ENCODE results near the gene FANCI. TPM values are rescaled to one million over a fixed set of nuclear protein-coding genes. Genes with fewer than 3 reads are reported as not detected.

The FANCI gene
- total and polyA plus RNA-seq, 2 of the 13 experiments (the other 11 are each of a cell fraction or from before 2014, with no cell fraction given), result 15.7 to 68.8 TPM

- TF ChIP-seq STAG1 (CRISPR knock-in tag; IDR thresholded peaks at IDR 0.05) (peak; percentile 88), THRA (CRISPR knock-in tag; IDR thresholded peaks at IDR 0.05; ENCODE audit: borderline replicate concordance) (peak; percentile 38; the same call in 1 of the 2 replicates), CTCF (CRISPR knock-in tag; IDR thresholded peaks at IDR 0.05) (peak; percentile 94), HNF1B (CRISPR knock-in tag; IDR thresholded peaks at IDR 0.05) (0 out of 2 replicates have a peak, but pooled peaks have one; percentile 35), ZNF501 (CRISPR knock-in tag; IDR thresholded peaks at IDR 0.05) (peak; percentile 71), MED8 (CRISPR knock-in tag; IDR thresholded peaks at IDR 0.05; ENCODE audit: insufficient replicate concordance) (no peak)
These were observed 36.9 kb upstream of the FANCI start (continued) for GRCh38 chr15:89206908-89207331.

- H3K4me3 ChIP-seq (replicated peaks in 1 of 3; ENCODE audit: insufficient read depth in 1 of 3, low read depth in 2 of 3, low read length in 3 of 3), result no peak overlapping the region
- no peak overlapping the region for H2AFZ ChIP-seq (ENCODE audit: low read length)
- BruUV-seq (replicated peaks), result no TSS peak
- ATAC-seq (no peak), DNase-seq (ENCODE audit: low spot score) (no peak), FAIRE-seq (no peak)
- no peak overlapping the region for H3K27ac ChIP-seq (ENCODE audit: extremely low read length, insufficient read depth, low read length)
- no peaks in the 10 kb centered on the region for H3K36me3 ChIP-seq (replicated peaks in 1 of 2; ENCODE audit: control insufficient read depth in 1 of 2, insufficient read depth in 2 of 2, low read length in 2 of 2)
- no peaks in the 10 kb centered on the region for H3K27me3 ChIP-seq (ENCODE audit: control insufficient read depth in 1 of 2, insufficient read depth in 2 of 2, low read length in 2 of 2)
- H3K9ac ChIP-seq (ENCODE audit: insufficient read depth, low read depth, low read length), result no peak overlapping the region
- in situ Hi-C loops (cut with HindIII; ENCODE audit: extremely low pct_ligation_motif_present, low pct_unique_long_range_greater_than_20kb) (loop anchor here (5.0 to 10.0 kb wide), 2 partner anchors 34 to 87 kb away; partner anchors contain the start of gene FANCI), intact Hi-C loops (cut with micrococcal nuclease; ENCODE audit: unreplicated experiment) (loop anchor here (10.0 kb wide), 1 partner anchor 97 kb away; no protein-coding TSS in a partner anchor)
- ChIA-PET POLR2A (no interaction called here), CTCF (ENCODE audit: low intra/inter-chr PET ratio, low total read pairs) (no interaction called here)
- peaks cover 6% of the 10 kb centered on the region; the same call in 1 of the 2 replicates for H3K4me1 ChIP-seq (ENCODE audit: insufficient read depth, low read length)
- H3K9me3 ChIP-seq (ENCODE audit: low read length), result no peaks in the 10 kb centered on the region
- no peaks in the 10 kb centered on the region for H4K20me1 ChIP-seq (ENCODE audit: insufficient read depth, low read length)
- H3K4me2 ChIP-seq (ENCODE audit: low read depth, low read length), result no peak overlapping the region
- no peaks in the 10 kb centered on the region for H3K79me2 ChIP-seq (ENCODE audit: insufficient read depth, low read length)
- no peak for TF ChIP-seq ETS1 (CRISPR knock-in tag; IDR thresholded peaks at IDR 0.05)
- TF ChIP-seq ZSCAN20 (CRISPR knock-in tag; IDR thresholded peaks at IDR 0.05; ENCODE audit: borderline replicate concordance), result no peak
- no peak for TF ChIP-seq HNF1B (CRISPR knock-in tag; IDR thresholded peaks at IDR 0.05)
- no peak for TF ChIP-seq MED1 (CRISPR knock-in tag; IDR thresholded peaks at IDR 0.05)
- TF ChIP-seq ZNF274 (CRISPR knock-in tag; IDR thresholded peaks at IDR 0.05), result no peak
- TF ChIP-seq ZBTB20 (CRISPR knock-in tag; IDR thresholded peaks at IDR 0.05; ENCODE audit: borderline replicate concordance, low read depth), result no peak
These were observed 35.5 kb upstream of the FANCI start for GRCh38 chr15:89208256-89208655.

Data from HepG2 (cell line).